ENCODE results near the gene SMIM22.
A peak's percentile ranks its signal among the peaks of the same experiment; 100 is the strongest.

SMIM22 gene

GRCh38 chr16:4795181-4795827 is at the start of gene SMIM22:
TSS of gene SMIM22 (plus strand) at chr16:4795369. CDS start at chr16:4795735, 366 bp downstream.
- peak; percentile 55 for DNase-seq

GRCh38 chr16:4746215-4746614 is 49.0 kb upstream of the SMIM22 start:
- DNase-seq = no peak

- no peak for DNase-seq
These were observed 48.1 kb upstream of the SMIM22 start for GRCh38 chr16:4746991-4747574.

GRCh38 chr16:4747906-4748681 is 47.1 kb upstream of the SMIM22 start:
- DNase-seq = no peak

- DNase-seq = no peak
These were observed 46.3 kb upstream of the SMIM22 start for GRCh38 chr16:4748682-4749411.

GRCh38 chr16:4749700-4750257 is 45.4 kb upstream of the SMIM22 start:
- DNase-seq = no peak

GRCh38 chr16:4750896-4751295 is 44.3 kb upstream of the SMIM22 start:
- DNase-seq = no peak

- DNase-seq = no peak
These were observed 42.6 kb upstream of the SMIM22 start for GRCh38 chr16:4752351-4753100.

- DNase-seq = no peak
These were observed 41.9 kb upstream of the SMIM22 start for GRCh38 chr16:4753227-4753626.

GRCh38 chr16:4754865-4755264 is 40.3 kb upstream of the SMIM22 start:
- no peak for DNase-seq

- no peak for DNase-seq
These were observed 39.5 kb upstream of the SMIM22 start for GRCh38 chr16:4755687-4756086.

GRCh38 chr16:4760221-4760910 is 34.8 kb upstream of the SMIM22 start:
- no peak for DNase-seq

GRCh38 chr16:4762205-4762604 is 33.0 kb upstream of the SMIM22 start:
- DNase-seq = no peak

- DNase-seq = no peak
These were observed 31.4 kb upstream of the SMIM22 start for GRCh38 chr16:4763791-4764190.

- no peak for DNase-seq
These were observed 29.4 kb upstream of the SMIM22 start for GRCh38 chr16:4765511-4766474.

- peak; percentile 81 for DNase-seq
These were observed 28.1 kb upstream of the SMIM22 start, which contains the start of gene ZNF500 for GRCh38 chr16:4766875-4767628. TSS of gene ZNF500 (minus strand) at chr16:4767162. CDS start at chr16:4765978, 1,184 bp downstream.

GRCh38 chr16:4767872-4768548 is 27.2 kb upstream of the SMIM22 start:
- DNase-seq = no peak

GRCh38 chr16:4768549-4769305 is 26.4 kb upstream of the SMIM22 start:
- peak; percentile 85 for DNase-seq

All from NCI-H1105 (cell line).